K562 (cell line): ENCODE results near the gene IGDCC3. TPM values are rescaled to one million over a fixed set of nuclear protein-coding genes. Genes with fewer than 3 reads are reported as not detected.
A peak's percentile ranks its signal among the peaks of the same experiment; 100 is the strongest.

Source experiments
- ATAC-seq: fragments of 200-7000 bp; cut with Tn5 transposase; 3 replicates; pipeline ENCODE4 v1.9.1; 2020; ENCODE audit warnings: moderate library complexity
- BruUV-seq: library from RNA; stranded (reverse); fragments of 400-500 nt; replicated peaks from 2 replicates; lab custom pipeline; 2021; lab: Mats Ljungman, UMichigan
- CTCF ChIA-PET: fragments of 300-600 bp; formaldehyde crosslinking; extraction: SDS; loops from one replicate; lab custom pipeline; 2021; ENCODE audit warnings: low intra/inter-chr PET ratio; lab: Yijun Ruan, JAX
- POLR2A ChIA-PET: fragments of 300-600, 350-650 bp; sonication (Branson Sonifier 250); formaldehyde crosslinking; extraction: SDS; loops from one replicate; lab custom pipeline; 2021; ENCODE audit warnings: antibody characterized with exemption, inconsistent platforms; lab: Yijun Ruan, JAX
- DNase-seq, 4 experiments: peaks; one replicate each; pipeline versions ENCODE4 v3.0.0 to v3.0.0-alpha.2; 2011 to 2018; ENCODE audit warnings: low spot score in 3 of 4, mixed read lengths in 3 of 4; ENCODE audit errors: extremely low read depth in 1 of 4
- FAIRE-seq: peaks from 2 replicates; lab custom pipeline; 2011; peaks lifted over from hg19 to GRCh38; lab: Jason Lieb, UNC
- H2AFZ ChIP-seq: 2 replicates; pipeline ENCODE4 v1.6.0; 2011; ENCODE audit warnings: low read depth, low read length, control low read depth, inconsistent platforms
- H3K27ac ChIP-seq: fragments of 200-600 bp; 3 replicates; pipeline ENCODE4 v1.8.0; 2011; ENCODE audit warnings: low read depth, mild to moderate bottlenecking, control low read depth, inconsistent platforms, low read length, moderate library complexity, mixed read lengths; ENCODE audit errors: extremely low read depth
- H3K27me3 ChIP-seq, 2 experiments: fragments of 300-600 bp in 1 of 2; 2 replicates in 1 of 2; 3 replicates in 1 of 2; pipeline versions ENCODE4 v1.6.0 to v1.8.0; 2011; ENCODE audit warnings: inconsistent platforms in 2 of 2, low read length in 2 of 2, mild to moderate bottlenecking in 1 of 2, mixed read lengths in 1 of 2, moderate library complexity in 1 of 2; ENCODE audit not compliant: control insufficient read depth in 2 of 2, insufficient read depth in 2 of 2
- H3K36me3 ChIP-seq: fragments of 300-600 bp; 3 replicates; pipeline ENCODE4 v1.8.0; 2011; ENCODE audit warnings: mild to moderate bottlenecking, low read length, inconsistent platforms; ENCODE audit not compliant: control insufficient read depth, insufficient read depth
- H3K4me1 ChIP-seq, 2 experiments: fragments of 200-600 bp in 1 of 2; replicated peaks in 1 of 2; 2 replicates in 1 of 2; 3 replicates in 1 of 2; pipeline versions ENCODE4 v1.5.1 to v1.8.0; 2011; ENCODE audit warnings: inconsistent platforms in 2 of 2, low read length in 2 of 2, mild to moderate bottlenecking in 1 of 2, mixed read lengths in 1 of 2, moderate library complexity in 1 of 2; ENCODE audit not compliant: control insufficient read depth in 2 of 2, insufficient read depth in 2 of 2
- H3K4me2 ChIP-seq: 2 replicates; pipeline ENCODE4 v1.6.1; 2011; ENCODE audit warnings: low read length, control low read depth, inconsistent platforms, mixed read lengths; ENCODE audit not compliant: insufficient read depth
- H3K4me3 ChIP-seq: fragments of 200-600 bp; sonication (generic), shearing (Covaris generic); 2 replicates; pipeline ENCODE4 v1.5.1; 2016; ENCODE audit warnings: control low read depth, inconsistent platforms
- H3K79me2 ChIP-seq: fragments of 200-600 bp; 3 replicates; pipeline ENCODE4 v1.8.0; 2011; ENCODE audit warnings: low read length, inconsistent platforms; ENCODE audit not compliant: control insufficient read depth, insufficient read depth
- H3K9ac ChIP-seq, 2 experiments: 2 replicates each; pipeline versions ENCODE4 v1.6.0 to v1.6.1; 2011; ENCODE audit warnings: low read depth in 2 of 2, low read length in 2 of 2, control low read depth in 1 of 2, inconsistent platforms in 1 of 2, mild to moderate bottlenecking in 1 of 2, mixed read lengths in 1 of 2; ENCODE audit not compliant: insufficient read depth in 1 of 2
- H3K9me1 ChIP-seq: one replicate; pipeline ENCODE4 v1.6.0; 2011; ENCODE audit warnings: inconsistent platforms, mild to moderate bottlenecking, low read length, moderate library complexity; ENCODE audit not compliant: control insufficient read depth, insufficient read depth
- H3K9me3 ChIP-seq: replicated peaks from 2 replicates; pipeline ENCODE4 v1.5.1; 2011; ENCODE audit warnings: low read depth, low read length, inconsistent platforms; ENCODE audit not compliant: control insufficient read depth, insufficient read depth
- H4K20me1 ChIP-seq: replicated peaks from 2 replicates; pipeline ENCODE4 v1.6.1; 2011; ENCODE audit warnings: low read length, inconsistent platforms, mixed read lengths; ENCODE audit not compliant: control insufficient read depth, insufficient read depth
- ARID2 ChIP-seq: fragments of 450-650 bp; IDR thresholded peaks from 2 replicates; pipeline ENCODE4 v1.6.1; 2017; ENCODE audit warnings: antibody characterized with exemption, mild to moderate bottlenecking
- CBFB ChIP-seq: sonication (generic); formaldehyde crosslinking; IDR thresholded peaks from 2 replicates; pipeline ENCODE4 v1.4.0; 2020; ENCODE audit warnings: mild to moderate bottlenecking, missing genetic modification reagents
- CCAR2 ChIP-seq: fragments of 200-400 bp; formaldehyde crosslinking; IDR thresholded peaks from 2 replicates; pipeline ENCODE4 v1.6.1; 2017; ENCODE audit warnings: mild to moderate bottlenecking, low read depth, low read length
- CCNT2 ChIP-seq: IDR thresholded peaks from 2 replicates; pipeline ENCODE4 v1.6.1; 2011; ENCODE audit warnings: borderline replicate concordance, low read depth, mild to moderate bottlenecking, moderate library complexity, mixed read lengths, low read length; ENCODE audit not compliant: insufficient read length; ENCODE audit errors: extremely low read depth
- GTF2F1 ChIP-seq: IDR thresholded peaks from 2 replicates; pipeline ENCODE4 v1.6.1; 2011; ENCODE audit warnings: low read depth, low read length, improper control_type of control experiment
- HDGF ChIP-seq: fragments of 450-650 bp; IDR thresholded peaks from 2 replicates; pipeline ENCODE4 v1.6.1; 2016
- HNRNPH1 ChIP-seq: fragments of 200-400 bp; formaldehyde crosslinking; optimal IDR thresholded peaks from 2 replicates; pipeline ENCODE3; 2017; ENCODE audit warnings: low read depth, mild to moderate bottlenecking, low read length, moderate library complexity
- JUND ChIP-seq, 2 experiments: IDR thresholded peaks; 2 replicates in 1 of 2; 3 replicates in 1 of 2; pipeline ENCODE4 v1.6.1; 2011; ENCODE audit warnings: borderline replicate concordance in 2 of 2, low read depth in 2 of 2, low read length in 2 of 2, improper control_type of control experiment in 1 of 2, missing biosample characterization in 1 of 2, missing genetic modification characterization in 1 of 2, missing genetic modification reagents in 1 of 2
- KDM1A ChIP-seq, 2 experiments: fragments of 450-650 bp; IDR thresholded peaks; 2 replicates each; pipeline ENCODE4 v1.6.1; 2016; ENCODE audit warnings: mild to moderate bottlenecking in 2 of 2
- KDM4B ChIP-seq, 2 experiments: fragments of 450-650 bp in 1 of 2; sonication (generic) in 1 of 2; IDR thresholded peaks; 2 replicates each; pipeline ENCODE4 v1.6.1; 2016 to 2017; ENCODE audit warnings: borderline replicate concordance in 2 of 2, antibody characterized with exemption in 1 of 2, low read depth in 1 of 2, mild to moderate bottlenecking in 1 of 2
- MAFG ChIP-seq: fragments of 450-650 bp; conservative IDR thresholded peaks from 2 replicates; pipeline ENCODE4 v1.6.1; 2016; ENCODE audit warnings: missing genetic modification characterization, missing compliant biosample characterization
- MYBL2 ChIP-seq, 2 experiments: fragments of 450-650 bp in 1 of 2; sonication (generic) in 1 of 2; formaldehyde crosslinking in 1 of 2; IDR thresholded peaks; 2 replicates each; pipeline versions ENCODE4 v1.6.1 to v1.8.1; 2017 to 2022; ENCODE audit warnings: borderline replicate concordance in 1 of 2, inconsistent platforms in 1 of 2, low read depth in 1 of 2, mild to moderate bottlenecking in 1 of 2, missing genetic modification reagents in 1 of 2, moderate library complexity in 1 of 2
- NFYB ChIP-seq: IDR thresholded peaks from 2 replicates; pipeline ENCODE4 v1.6.1; 2011; ENCODE audit warnings: mild to moderate bottlenecking, moderate library complexity; ENCODE audit not compliant: insufficient read length; ENCODE audit errors: extremely low read depth
- RBM39 ChIP-seq: fragments of 200-400 bp; formaldehyde crosslinking; optimal IDR thresholded peaks from 2 replicates; pipeline ENCODE3; 2018; ENCODE audit warnings: low read depth, low read length
- SIRT6 ChIP-seq: IDR thresholded peaks from one replicate; pipeline ENCODE4 v1.6.1; 2012; ENCODE audit warnings: low read depth, mild to moderate bottlenecking, control low read depth, inconsistent platforms, low read length, moderate library complexity
- TEAD4 ChIP-seq, 2 experiments: sonication (generic) in 1 of 2; formaldehyde crosslinking in 1 of 2; IDR thresholded peaks; 2 replicates each; pipeline versions ENCODE4 v1.6.1 to v1.8.0; 2012 to 2022; ENCODE audit warnings: borderline replicate concordance in 1 of 2, inconsistent platforms in 1 of 2, low read length in 1 of 2, mild to moderate bottlenecking in 1 of 2, missing genetic modification reagents in 1 of 2
- USF1 ChIP-seq: sonication (generic); formaldehyde crosslinking; IDR thresholded peaks from 2 replicates; pipeline ENCODE4 v1.9.0; 2022; ENCODE audit warnings: mild to moderate bottlenecking, missing genetic modification reagents
- ZFX ChIP-seq: sonication (generic); formaldehyde crosslinking; IDR thresholded peaks from 2 replicates; pipeline ENCODE4 v1.8.0; 2022; ENCODE audit warnings: mild to moderate bottlenecking, missing genetic modification reagents, moderate library complexity
- ZNF197 ChIP-seq: fragments of 200-800 bp; sonication (Bioruptor generic); IDR thresholded peaks from 2 replicates; pipeline ENCODE4 v1.6.1; 2016; ENCODE audit warnings: low read depth, missing genetic modification characterization, missing compliant biosample characterization
- ZNF280B ChIP-seq: fragments of 250-450 bp; sonication (Bioruptor Pico); IDR thresholded peaks from 2 replicates; pipeline ENCODE4 v1.5.1; 2021; ENCODE audit warnings: mild to moderate bottlenecking
- ZNF408 ChIP-seq: fragments of 250-450 bp; sonication (Bioruptor Pico); IDR thresholded peaks from 2 replicates; pipeline ENCODE4 v1.4.0; 2020; ENCODE audit warnings: low read depth, mild to moderate bottlenecking, moderate library complexity
- WGBS: fragments of 100-300 bp; shearing (Covaris generic); methylation state at CpG from one replicate; pipeline ENCODE4 v1.1.6; 2016; ENCODE audit warnings: low coverage, mixed read lengths; ENCODE audit not compliant: insufficient coverage; ENCODE audit errors: missing lambda C conversion rate; 5-methylcytosine and 5-hydroxymethylcytosine counted together
- in situ Hi-C: fragments of 300-500 bp; cut with MboI; formaldehyde crosslinking; loops from 4 replicates; pipeline ENCODE4 v1.15.0; 2018; ENCODE audit warnings: inconsistent platforms, mixed read lengths
- intact Hi-C: fragments of 100-400 bp; cut with micrococcal nuclease; formaldehyde crosslinking; loops from 2 replicates; pipeline ENCODE4 v1.14.2; 2022
- polyA plus RNA-seq, 8 experiments: library from polyadenylated mRNA; depleted of rRNA in 4 of 8; stranded (reverse) in 5 of 8; unstranded in 3 of 8; fragments of >200 nt; fragmentation: Nextera tagmentation in 2 of 8; fragmentation: Illumina TruSeq in 1 of 8; extraction: Ambion mirVana in 2 of 8; extraction: Trizol in 1 of 8; gene quantifications; 2 replicates each; pipeline versions ENCODE4 v1.2.1 to v1.2.3, GENCODE V29; 2011 to 2014; ENCODE audit warnings: inconsistent platforms in 1 of 8, missing spikeins in 1 of 8
- total RNA-seq, 7 experiments: library from RNA; depleted of rRNA in 6 of 7; stranded (reverse); fragments of >200 nt in 6 of 7; fragmentation: Illumina TruSeq in 2 of 7; extraction: Trizol in 2 of 7; gene quantifications; 2 replicates each; pipeline versions ENCODE4 v1.2.1 to v1.2.3, GENCODE V29; 2011 to 2021; ENCODE audit warnings: low replicate concordance in 1 of 7

The IGDCC3 gene
- total and polyA plus RNA-seq, 9 of the 15 experiments (the other 6 are each of a cell fraction or from before 2014, with no cell fraction given): not detected

- Histone ChIP-seq H3K9me1 (no peaks in the 10 kb centered on the region), H3K4me1 (peaks cover 0 to 34% of the 10 kb centered on the region in 2 experiments; a peak in 2 of 5 replicates), H3K27me3 (peaks cover 49 to 74% of the 10 kb centered on the region in 2 experiments), H4K20me1 (peaks cover 9% of the 10 kb centered on the region; the same call in 1 of the 2 replicates), H3K4me3 (no peak overlapping the region), H3K36me3 (no peaks in the 10 kb centered on the region), H3K9ac (no peak overlapping the region), H3K79me2 (no peaks in the 10 kb centered on the region), H3K4me2 (no peak overlapping the region), H3K27ac (no peak overlapping the region), H3K9me3 (no peaks in the 10 kb centered on the region), H2AFZ (no peak overlapping the region)
- DNase-seq: no peak
- intact Hi-C loops: no loop called here
- CTCF ChIA-PET: no interaction called here
- POLR2A ChIA-PET: interaction anchor here (0.6 to 3.6 kb wide), 2 partner anchors 15 to 26 kb away, joined by 4 to 20 read pairs; partner anchors contain the start of gene RNU5B-1
- no peak for FAIRE-seq
- no TSS peak for BruUV-seq
- WGBS: 4% methylated on average over 7 of the region's 7 CpGs
- no peak for ATAC-seq
- in situ Hi-C loops: no loop called here
- TF ChIP-seq NFYB (no peak), CCNT2 (no peak), HDGF (no peak), SIRT6 (no peak), CBFB (CRISPR knock-in tag) (no peak), MAFG (tag) (no peak), KDM1A (IDR thresholded peaks at IDR 0.05) (0 out of 4 replicates have a peak, but pooled peaks of 1 of the 2 experiments have one; percentile 18), JUND (IDR thresholded peaks at IDR 0.05; ENCODE audit: borderline replicate concordance, low read depth, low read length) (no peak), JUND (tag; IDR thresholded peaks at IDR 0.05; ENCODE audit: borderline replicate concordance, low read depth, low read length) (no peak), ZNF408 (CRISPR knock-in tag) (no peak), CCAR2 (no peak), ZNF197 (CRISPR knock-in tag) (no peak), USF1 (CRISPR knock-in tag) (peak; percentile 37; the same call in 1 of the 2 replicates), KDM4B (IDR thresholded peaks at IDR 0.05; ENCODE audit: borderline replicate concordance in 2 of 2, low read depth in 1 of 2) (no peak), ZFX (no peak), MYBL2 (IDR thresholded peaks at IDR 0.05; ENCODE audit: low read depth) (no peak), MYBL2 (CRISPR knock-in tag; IDR thresholded peaks at IDR 0.05; ENCODE audit: borderline replicate concordance) (no peak), RBM39 (no peak), HNRNPH1 (no peak), ZNF280B (CRISPR knock-in tag) (no peak), ARID2 (no peak), GTF2F1 (no peak), TEAD4 (IDR thresholded peaks at IDR 0.05; ENCODE audit: low read length) (no peak), TEAD4 (CRISPR knock-in tag; IDR thresholded peaks at IDR 0.05; ENCODE audit: borderline replicate concordance) (no peak)
Observed at GRCh38 chr15:65331811-65332210, 46.0 kb downstream of the IGDCC3 start.
